ENCODE measurements around the gene MEGF8.

Gene MEGF8

GRCh38 chr19:42407816-42408175 lies 82.4 kb downstream of the MEGF8 start:
- no peak overlapping the region for H3K4me3 ChIP-seq (ENCODE audit: low read depth, low read length)
- TF ChIP-seq CTCF (IDR thresholded peaks at IDR 0.05; ENCODE audit: low read depth, low read length, missing control alignments): no peak
- no peak for DNase-seq (ENCODE audit: low read depth)

GRCh38 chr19:42409477-42409876 lies 84.0 kb downstream of the MEGF8 start:
- no peak overlapping the region for H3K4me3 ChIP-seq (ENCODE audit: low read depth, low read length)
- no peak for TF ChIP-seq CTCF (IDR thresholded peaks at IDR 0.05; ENCODE audit: low read depth, low read length, missing control alignments)
- no peak for DNase-seq (ENCODE audit: low read depth)

GRCh38 chr19:42410371-42410770 lies 84.9 kb downstream of the MEGF8 start:
- no peak overlapping the region for H3K4me3 ChIP-seq (ENCODE audit: low read depth, low read length)
- TF ChIP-seq CTCF (IDR thresholded peaks at IDR 0.05; ENCODE audit: low read depth, low read length, missing control alignments): no peak
- DNase-seq (ENCODE audit: low read depth): no peak

- no peak for TF ChIP-seq CTCF (IDR thresholded peaks at IDR 0.05; ENCODE audit: low read depth, low read length, missing control alignments)
- no peak for DNase-seq (ENCODE audit: low read depth)
- no peak overlapping the region for H3K4me3 ChIP-seq (ENCODE audit: low read depth, low read length)
Observed at GRCh38 chr19:42411581-42412178, 86.2 kb downstream of the MEGF8 start.

GRCh38 chr19:42412227-42412626 lies 86.8 kb downstream of the MEGF8 start:
- no peak for DNase-seq (ENCODE audit: low read depth)
- no peak overlapping the region for H3K4me3 ChIP-seq (ENCODE audit: low read depth, low read length)
- no peak for TF ChIP-seq CTCF (IDR thresholded peaks at IDR 0.05; ENCODE audit: low read depth, low read length, missing control alignments)

GRCh38 chr19:42412661-42413076 lies 87.2 kb downstream of the MEGF8 start:
- DNase-seq (ENCODE audit: low read depth): no peak
- TF ChIP-seq CTCF (IDR thresholded peaks at IDR 0.05; ENCODE audit: low read depth, low read length, missing control alignments): no peak
- no peak overlapping the region for H3K4me3 ChIP-seq (ENCODE audit: low read depth, low read length)

- TF ChIP-seq CTCF (IDR thresholded peaks at IDR 0.05; ENCODE audit: low read depth, low read length, missing control alignments): no peak
- no peak for DNase-seq (ENCODE audit: low read depth)
- no peak overlapping the region for H3K4me3 ChIP-seq (ENCODE audit: low read depth, low read length)
Observed at GRCh38 chr19:42419309-42419708, 93.9 kb downstream of the MEGF8 start.

Data from GM12864 (cell line).